Endothelial cell of umbilical vein (primary cell): Measurements from ENCODE around the gene SIX5. TPM values are rescaled to one million over a fixed set of nuclear protein-coding genes. Genes with fewer than 3 reads are reported as not detected.

Experiments used
- BruUV-seq: library from RNA; stranded (reverse); fragments of 400-500 nt; replicated peaks from 2 replicates; lab custom pipeline; 2021; lab: Mats Ljungman, UMichigan
- CTCF ChIA-PET: fragments of 300-600, 350-600 bp; sonication (Branson Sonifier 250); formaldehyde crosslinking; loops from one replicate; lab custom pipeline; 2021; ENCODE audit warnings: antibody characterized with exemption, inconsistent platforms; lab: Charles Lee
- POLR2A ChIA-PET: fragments of 300-600, 350-600 bp; sonication (Branson Sonifier 250); formaldehyde crosslinking; loops from one replicate; lab custom pipeline; 2021; ENCODE audit warnings: antibody characterized with exemption, inconsistent platforms; lab: Charles Lee
- DNase-seq: peaks from one replicate; pipeline ENCODE4 v3.0.0-alpha.2; 2011; ENCODE audit warnings: low read depth, low spot score
- FAIRE-seq: peaks from 2 replicates; lab custom pipeline; 2011; peaks lifted over from hg19 to GRCh38; lab: Jason Lieb, UNC
- H2AFZ ChIP-seq: 2 replicates; pipeline ENCODE4 v1.6.0; 2012; ENCODE audit warnings: low read depth, low read length, control low read depth, inconsistent platforms
- H3K27ac ChIP-seq: 2 replicates; pipeline ENCODE4 v1.5.1; 2011; ENCODE audit warnings: low read depth, mild to moderate bottlenecking, control low read depth, low read length, moderate library complexity; ENCODE audit not compliant: insufficient read depth
- H3K27me3 ChIP-seq, 2 experiments: 2 replicates each; pipeline versions ENCODE4 v1.6.0 to v1.6.1; 2011; ENCODE audit warnings: low read length in 2 of 2, mixed read lengths in 1 of 2; ENCODE audit not compliant: control insufficient read depth in 2 of 2, insufficient read depth in 2 of 2
- H3K36me3 ChIP-seq, 2 experiments: 2 replicates in 1 of 2; 3 replicates in 1 of 2; pipeline ENCODE4 v1.5.1; 2011; ENCODE audit warnings: low read length in 2 of 2, mild to moderate bottlenecking in 1 of 2, moderate library complexity in 1 of 2; ENCODE audit not compliant: control insufficient read depth in 2 of 2, insufficient read depth in 2 of 2; ENCODE audit errors: extremely low read depth in 1 of 2
- H3K4me1 ChIP-seq: 3 replicates; pipeline ENCODE4 v1.5.1; 2011; ENCODE audit warnings: mild to moderate bottlenecking, low read length; ENCODE audit not compliant: control insufficient read depth, insufficient read depth; ENCODE audit errors: extremely low read depth
- H3K4me2 ChIP-seq: 2 replicates; pipeline ENCODE4 v1.6.1; 2011; ENCODE audit warnings: low read length, control low read depth, mixed read lengths; ENCODE audit not compliant: insufficient read depth
- H3K4me3 ChIP-seq, 3 experiments: fragments of 200-600 bp in 1 of 3; sonication (generic), shearing (Covaris generic) in 1 of 3; replicated peaks in 1 of 3; 2 replicates each; pipeline ENCODE4 v1.5.1; 2011 to 2016; ENCODE audit warnings: control low read depth in 3 of 3, low read length in 3 of 3, mild to moderate bottlenecking in 2 of 3, inconsistent platforms in 1 of 3, low read depth in 1 of 3, moderate library complexity in 1 of 3; ENCODE audit not compliant: insufficient read depth in 1 of 3
- H3K79me2 ChIP-seq: 2 replicates; pipeline ENCODE4 v1.6.0; 2012; ENCODE audit warnings: low read length, inconsistent platforms; ENCODE audit not compliant: control insufficient read depth, insufficient read depth
- H3K9ac ChIP-seq: replicated peaks from 2 replicates; pipeline ENCODE3; 2011; ENCODE audit warnings: low read length, control low read depth; ENCODE audit not compliant: insufficient read depth; ENCODE audit errors: extremely low read depth
- H3K9me1 ChIP-seq: replicated peaks from 3 replicates; pipeline ENCODE4 v1.6.0; 2011; ENCODE audit warnings: mild to moderate bottlenecking, low read length; ENCODE audit not compliant: control insufficient read depth, insufficient read depth; ENCODE audit errors: extremely low read depth
- H3K9me3 ChIP-seq: replicated peaks from 2 replicates; pipeline ENCODE4 v1.5.1; 2012; ENCODE audit warnings: low read length, inconsistent platforms; ENCODE audit not compliant: control insufficient read depth, insufficient read depth
- H4K20me1 ChIP-seq: replicated peaks from 2 replicates; pipeline ENCODE3; 2011; ENCODE audit warnings: mild to moderate bottlenecking, low read length; ENCODE audit not compliant: control insufficient read depth, insufficient read depth; ENCODE audit errors: extremely low read depth
- CTCF ChIP-seq, 2 donors: IDR thresholded peaks; 1 replicate in 1 of 2; 2 replicates in 1 of 2; pipeline ENCODE4 v1.5.1; 2011; ENCODE audit warnings: low read length in 2 of 2, mild to moderate bottlenecking in 2 of 2, moderate library complexity in 2 of 2, control low read depth in 1 of 2, inconsistent platforms in 1 of 2, low read depth in 1 of 2; ENCODE audit not compliant: insufficient read depth in 1 of 2; ENCODE audit errors: extremely low read depth in 1 of 2
- EZH2 ChIP-seq: IDR thresholded peaks from 2 replicates; pipeline ENCODE4 v1.6.1; 2012; ENCODE audit warnings: borderline replicate concordance, low read depth, mild to moderate bottlenecking, moderate library complexity, low read length, inconsistent platforms; ENCODE audit not compliant: severe bottlenecking
- FOS ChIP-seq: IDR thresholded peaks from 2 replicates; pipeline ENCODE4 v1.6.1; 2011; ENCODE audit warnings: mild to moderate bottlenecking, low read length, moderate library complexity, borderline replicate concordance; ENCODE audit not compliant: insufficient read depth
- GATA2 ChIP-seq: IDR thresholded peaks from 2 replicates; pipeline ENCODE4 v1.7.0; 2011; ENCODE audit warnings: low read depth, mild to moderate bottlenecking, moderate library complexity, mixed read lengths, low read length; ENCODE audit not compliant: insufficient read length, insufficient read depth
- JUN ChIP-seq: IDR thresholded peaks from 2 replicates; pipeline ENCODE4 v1.6.1; 2011; ENCODE audit warnings: borderline replicate concordance, low read depth; ENCODE audit not compliant: insufficient read length, insufficient read depth
- MAX ChIP-seq: IDR thresholded peaks from 2 replicates; pipeline ENCODE4 v1.6.1; 2011; ENCODE audit not compliant: insufficient read depth, insufficient read length
- MYC ChIP-seq: IDR thresholded peaks from one replicate; pipeline ENCODE4 v1.6.1; 2011; ENCODE audit warnings: mild to moderate bottlenecking, low read depth, low read length
- POLR2A ChIP-seq: IDR thresholded peaks from 2 replicates; pipeline ENCODE4 v1.6.1; 2012; ENCODE audit warnings: low read depth, mild to moderate bottlenecking, control low read depth, low read length
- POLR2AphosphoS5 ChIP-seq: IDR thresholded peaks from 2 replicates; pipeline ENCODE4 v1.6.1; 2012; ENCODE audit warnings: low read depth, mild to moderate bottlenecking, control low read depth, low read length, moderate library complexity; ENCODE audit not compliant: insufficient read depth
- dilution Hi-C: fragments of 300-500 bp; cut with MboI; formaldehyde crosslinking; loops from one replicate; pipeline ENCODE4 v1.15.0; 2019; ENCODE audit warnings: low sequenced_read_pairs; ENCODE audit not compliant: extremely low pct_ligation_motif_present
- intact Hi-C: fragments of 100-400 bp; cut with micrococcal nuclease; formaldehyde crosslinking; loops from one replicate; pipeline ENCODE4 v1.10.0; 2022
- polyA plus RNA-seq, 4 experiments: library from polyadenylated mRNA; depleted of rRNA in 3 of 4; stranded (reverse) in 3 of 4; unstranded in 1 of 4; fragments of >200 nt; gene quantifications; 2 replicates each; pipeline versions ENCODE4 v1.2.1 to v1.2.3, GENCODE V29; 2011 to 2012; ENCODE audit warnings: missing spikeins in 1 of 4
- total RNA-seq: library from RNA; stranded (reverse); gene quantifications from 2 replicates; pipeline ENCODE4 v1.2.3, GENCODE V29; 2021

SIX5 gene
- total and polyA plus RNA-seq, 2 donors (not counting 3 experiments of a cell fraction or from before 2014, with no cell fraction given) = 13.1 to 16.7 TPM

DNA sequence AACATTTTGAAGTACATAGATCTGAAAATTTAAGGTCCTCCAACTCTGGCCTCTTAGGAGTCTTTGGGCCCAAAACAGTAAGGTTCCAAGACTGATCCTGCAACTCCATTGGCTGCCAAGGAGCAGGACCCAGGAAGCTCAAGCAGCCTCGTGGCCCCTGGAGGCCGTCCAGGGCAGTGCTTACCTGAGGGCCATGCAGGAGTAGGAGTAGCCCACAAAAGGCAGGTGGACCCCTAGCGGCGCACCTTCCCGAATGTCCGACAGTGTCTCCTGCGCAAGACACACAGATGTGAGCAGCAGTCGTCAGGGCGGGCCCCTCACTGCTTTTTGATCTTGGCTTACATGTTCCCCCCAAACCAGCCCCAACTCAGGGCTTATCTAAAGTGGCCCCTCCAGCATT lies 5.7 kb upstream of the SIX5 start:
- peaks cover 3 to 18% of the 10 kb centered on the region in 2 experiments for H3K36me3 ChIP-seq
- no TSS peak for BruUV-seq
- H3K4me3 ChIP-seq = no peak overlapping the region
- no peaks in the 10 kb centered on the region for H3K9me3 ChIP-seq
- no peaks in the 10 kb centered on the region for H3K79me2 ChIP-seq
- FAIRE-seq (no peak), DNase-seq (no peak)
- H3K9ac ChIP-seq = no peak overlapping the region
- no peaks in the 10 kb centered on the region for H4K20me1 ChIP-seq
- H2AFZ ChIP-seq = no peak overlapping the region
- ChIA-PET POLR2A (interaction anchor here (0.7 kb wide), 1 partner anchor 20 kb away, joined by 4 read pairs; no protein-coding TSS in a partner anchor), CTCF (interaction anchor here (2.6 kb wide), 1 partner anchor 42 kb away, joined by 9 read pairs; no protein-coding TSS in a partner anchor)
- no peak overlapping the region for H3K4me2 ChIP-seq
- intact Hi-C loops (no loop called here), dilution Hi-C loops (no loop called here)
- H3K9me1 ChIP-seq = no peaks in the 10 kb centered on the region
- H3K27ac ChIP-seq = no peak overlapping the region
- no peak for TF ChIP-seq CTCF (IDR thresholded peaks at IDR 0.05; ENCODE audit: extremely low read depth in 1 of 2, insufficient read depth in 1 of 2, low read depth in 1 of 2, low read length in 2 of 2)
- no peak for TF ChIP-seq EZH2
- TF ChIP-seq GATA2 = no peak
- TF ChIP-seq JUN = no peak
- no peak for TF ChIP-seq FOS
- no peak for TF ChIP-seq POLR2AphosphoS5
- TF ChIP-seq MAX = no peak
- no peak for TF ChIP-seq MYC
- TF ChIP-seq POLR2A = no peak
- H3K4me1 ChIP-seq = peaks cover 9% of the 10 kb centered on the region
- no peaks in the 10 kb centered on the region for H3K27me3 ChIP-seq
